Right hindlimb (tissue), 1 donor: ENCODE measurements around the gene TOMT.
"Not testable (repeated sequence)": the region's sequence is repeated elsewhere in the genome, so short reads cannot be mapped to it uniquely, and the experiment has no call there.

Experiments used
- DNase-seq: peaks from one replicate; pipeline ENCODE4 v3.0.0-alpha.2; 2018

Gene TOMT

DNA sequence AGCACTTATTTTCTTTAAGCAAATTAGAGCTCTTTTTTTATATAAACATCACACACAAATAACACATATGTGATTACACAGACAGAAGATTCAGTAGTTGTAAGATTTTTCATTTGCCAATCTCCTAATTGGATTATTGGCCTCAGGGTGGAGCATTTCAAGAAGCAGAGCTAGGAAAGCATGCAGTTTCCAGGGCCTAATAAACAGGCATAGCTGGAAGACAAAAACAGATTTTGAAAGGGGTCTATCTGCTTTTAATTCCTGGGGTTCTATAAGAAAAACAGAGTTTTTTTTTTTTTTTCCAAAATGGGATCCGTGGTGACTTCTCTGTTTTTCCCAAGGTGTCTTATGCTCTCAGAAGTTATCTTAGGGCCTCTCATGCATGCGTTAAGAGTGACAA, 22.2 kb downstream of the TOMT start:
- no peak for DNase-seq

GRCh38 chr11:72129381-72129780, 23.7 kb downstream of the TOMT start:
- no peak for DNase-seq

DNA sequence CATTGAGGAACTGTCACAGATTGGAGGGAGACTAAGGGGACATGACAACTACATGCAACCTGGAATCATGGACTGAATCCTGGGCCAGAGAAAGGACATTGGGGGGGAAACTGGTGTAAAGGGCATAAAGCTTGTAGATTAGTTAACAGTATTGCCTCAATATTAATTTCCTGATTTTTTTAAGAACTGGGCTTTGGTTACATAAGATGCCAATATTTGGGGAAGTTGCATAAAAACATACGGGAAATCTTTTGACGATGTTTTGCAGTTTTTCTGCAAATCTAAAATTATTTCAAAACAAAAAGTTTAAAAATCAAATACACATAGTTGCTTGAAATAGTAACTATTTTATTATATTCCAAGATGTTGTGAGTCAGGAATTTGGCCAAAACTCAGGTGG, 26.9 kb downstream of the TOMT start:
- no peak for DNase-seq

GRCh38 chr11:72135473-72135872, 29.7 kb downstream of the TOMT start, which contains the start of gene FOLR3:
Gene FOLR3 (plus strand): TSS chr11:72135725. CDS start chr11:72135953, 228 bp downstream.
- DNase-seq = not testable (repeated sequence)

- no peak for DNase-seq
These were observed 30.4 kb downstream of the TOMT start for GRCh38 chr11:72135891-72136683.

DNA sequence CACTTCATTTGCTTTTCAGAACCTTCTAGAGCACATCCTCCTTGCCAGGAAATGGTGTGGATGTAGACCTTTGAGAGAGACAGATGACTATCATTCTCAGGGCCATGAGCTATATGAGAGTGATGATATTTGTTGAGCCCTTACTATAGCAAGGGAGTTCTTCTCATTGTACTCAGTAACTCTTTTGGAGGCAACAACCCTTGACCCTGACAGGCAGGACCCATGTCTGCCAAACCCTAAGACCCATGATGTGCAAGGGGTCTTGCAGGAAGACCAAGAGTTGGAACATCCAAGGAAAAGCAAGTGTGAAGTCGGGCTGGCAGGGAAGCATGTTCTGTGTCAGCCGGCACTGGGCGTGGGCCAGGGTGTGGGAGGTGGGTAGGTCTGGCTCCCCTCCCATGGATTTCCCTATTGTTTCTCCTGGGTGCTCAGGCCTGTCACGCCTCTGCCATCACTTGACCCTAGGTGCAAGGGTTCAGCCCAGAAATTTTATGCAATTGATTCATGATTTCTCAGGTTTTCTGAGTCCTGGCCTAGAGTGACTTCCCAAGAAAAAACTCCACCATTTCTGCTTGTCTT, 31.0 kb downstream of the TOMT start:
- no peak for DNase-seq

DNA sequence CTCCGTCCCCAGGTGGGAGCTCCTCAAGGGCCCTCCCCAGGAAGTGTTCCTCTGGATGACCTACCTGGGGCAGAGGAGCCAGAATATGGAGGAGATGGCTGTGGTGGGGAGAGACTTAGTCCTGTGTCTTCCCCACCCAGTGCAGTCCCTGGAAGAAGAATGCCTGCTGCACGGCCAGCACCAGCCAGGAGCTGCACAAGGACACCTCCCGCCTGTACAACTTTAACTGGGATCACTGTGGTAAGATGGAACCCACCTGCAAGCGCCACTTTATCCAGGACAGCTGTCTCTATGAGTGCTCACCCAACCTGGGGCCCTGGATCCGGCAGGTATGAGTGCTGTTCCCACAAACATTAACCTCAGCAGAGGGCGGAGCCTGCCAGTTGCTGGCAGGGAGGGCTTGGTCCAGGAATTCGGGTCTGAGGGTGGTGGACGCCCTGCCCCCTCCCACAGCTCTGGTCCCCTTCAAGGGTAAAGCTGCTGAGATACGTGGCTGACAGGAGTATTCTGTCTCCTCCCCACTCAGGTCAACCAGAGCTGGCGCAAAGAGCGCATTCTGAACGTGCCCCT, 33.2 kb downstream of the TOMT start:
- DNase-seq = no peak

DNA sequence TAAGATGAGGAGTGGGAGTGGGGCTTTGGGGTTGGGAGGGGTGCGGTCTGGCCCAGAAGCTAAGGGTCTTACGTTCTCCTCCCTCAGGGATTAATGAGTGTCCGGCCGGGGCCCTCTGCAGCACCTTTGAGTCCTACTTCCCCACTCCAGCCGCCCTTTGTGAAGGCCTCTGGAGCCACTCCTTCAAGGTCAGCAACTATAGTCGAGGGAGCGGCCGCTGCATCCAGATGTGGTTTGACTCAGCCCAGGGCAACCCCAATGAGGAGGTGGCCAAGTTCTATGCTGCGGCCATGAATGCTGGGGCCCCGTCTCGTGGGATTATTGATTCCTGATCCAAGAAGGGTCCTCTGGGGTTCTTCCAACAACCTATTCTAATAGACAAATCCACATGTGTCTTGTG, 33.8 kb downstream of the TOMT start:
- DNase-seq = no peak

DNA sequence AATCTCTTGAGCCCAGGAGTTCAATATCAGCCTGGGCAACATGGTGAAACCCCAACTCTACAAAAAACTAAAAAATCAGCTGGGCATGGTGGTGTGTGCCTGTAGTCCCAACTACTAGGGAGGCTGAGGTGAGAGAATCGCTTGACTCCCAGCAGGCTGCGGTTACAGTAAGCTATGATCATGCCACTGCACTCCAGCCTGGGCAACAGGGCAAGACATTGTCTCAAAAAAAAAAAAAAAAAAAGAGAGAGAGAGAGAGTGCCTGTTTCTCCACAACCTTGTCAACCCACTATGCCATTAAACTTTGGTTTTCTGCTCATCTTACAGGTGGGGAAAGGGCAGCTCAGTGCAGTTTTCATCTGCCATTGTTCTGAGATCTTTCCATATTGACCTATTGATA, 34.9 kb downstream of the TOMT start:
- no peak for DNase-seq

DNA sequence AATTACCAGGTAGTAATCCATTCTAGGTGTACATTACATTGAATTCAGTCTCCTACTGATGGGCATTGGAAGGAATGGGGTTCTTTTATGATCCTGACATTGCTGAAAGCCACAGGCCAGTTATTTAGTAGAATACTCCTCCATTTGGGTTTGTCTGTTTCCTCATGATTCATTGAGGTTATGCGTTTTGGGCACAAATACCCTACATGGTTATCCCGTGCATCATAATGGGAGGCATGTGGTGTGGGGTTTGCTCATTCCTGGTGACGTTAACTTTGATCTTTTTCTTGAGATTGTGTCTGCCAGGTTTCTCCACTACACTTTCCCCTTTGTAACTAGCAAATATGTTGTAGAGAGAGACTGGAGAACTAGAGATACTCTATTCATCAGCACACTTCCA, 35.3 kb downstream of the TOMT start:
- no peak for DNase-seq

DNA sequence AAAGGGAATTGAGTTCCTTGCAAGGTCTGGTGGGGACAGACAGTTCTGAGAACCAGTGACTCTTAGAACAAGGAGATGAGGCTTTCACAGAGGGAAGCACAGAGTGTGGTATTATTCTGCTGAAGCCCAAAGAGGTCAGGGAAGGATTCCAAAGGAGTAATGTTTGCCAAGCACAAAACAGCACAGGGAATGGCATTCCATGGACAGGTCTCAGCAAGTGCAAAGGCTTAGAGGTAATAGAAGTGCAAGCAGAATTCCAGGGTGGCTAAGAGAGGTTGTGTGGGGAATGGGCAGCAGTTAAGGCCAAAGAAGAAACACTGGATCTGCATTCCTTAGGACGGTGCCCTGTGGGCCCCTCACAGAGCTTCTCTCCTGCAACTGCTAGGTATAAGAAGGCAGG, 36.4 kb downstream of the TOMT start:
- not testable (repeated sequence) for DNase-seq

GRCh38 chr11:72142543-72142942, 36.8 kb downstream of the TOMT start:
- not testable (repeated sequence) for DNase-seq

- no peak for DNase-seq
These were observed 39.3 kb downstream of the TOMT start for GRCh38 chr11:72144807-72145565.

GRCh38 chr11:72146625-72147024, 40.9 kb downstream of the TOMT start:
- no peak for DNase-seq

DNA sequence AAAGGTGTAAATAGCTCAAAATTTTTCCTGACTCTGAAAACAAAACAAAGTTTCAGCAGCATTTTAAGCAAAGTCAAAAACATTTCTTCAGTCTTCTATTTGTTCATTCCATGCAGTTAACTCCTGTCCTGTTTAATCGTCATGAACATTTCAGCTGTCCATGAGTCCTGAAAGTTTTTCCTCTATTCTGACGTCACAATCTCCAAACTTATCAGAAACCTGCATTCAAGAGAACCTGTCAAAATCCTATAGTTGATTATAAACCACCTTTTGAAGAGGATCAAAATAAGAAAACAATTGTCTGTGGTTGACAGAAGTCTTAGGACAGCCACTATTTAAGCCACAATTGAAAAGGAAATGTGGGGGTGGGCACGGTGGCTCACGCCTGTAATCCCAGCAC, 45.2 kb downstream of the TOMT start:
- DNase-seq = no peak

- not testable (repeated sequence) for DNase-seq
These were observed 48.1 kb downstream of the TOMT start for GRCh38 chr11:72153874-72154273.

- no peak for DNase-seq
These were observed 49.1 kb downstream of the TOMT start for GRCh38 chr11:72154816-72155215.

DNA sequence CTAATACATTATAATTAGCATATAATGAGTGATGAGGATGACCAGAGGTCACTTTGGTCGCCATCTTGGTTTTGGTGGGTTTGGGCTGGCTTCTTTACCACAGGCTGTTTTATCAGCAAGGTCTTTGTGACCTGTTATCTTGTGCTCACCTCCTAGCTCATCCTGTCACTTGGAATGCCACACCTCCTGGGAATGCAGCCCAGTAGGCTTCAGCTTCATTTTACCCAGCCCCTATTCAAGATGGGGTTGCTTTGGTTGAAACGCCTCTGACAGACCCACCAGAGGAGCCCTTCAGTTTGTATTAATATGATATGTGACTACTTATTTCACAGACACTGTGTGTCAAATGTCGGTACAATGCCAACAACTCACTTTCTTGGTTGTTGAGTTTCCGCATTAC, 50.0 kb downstream of the TOMT start:
- DNase-seq = no peak

GRCh38 chr11:72157131-72157530, 51.4 kb downstream of the TOMT start:
- DNase-seq = no peak
